D341Med (cell line): ENCODE measurements around the gene LRRTM4.
"Not testable (repeated sequence)": the region's sequence is repeated elsewhere in the genome, so short reads cannot be mapped to it uniquely, and the experiment has no call there.

ENCODE experiments used
- DNase-seq: peaks from one replicate; pipeline ENCODE4 v3.0.0; 2012; ENCODE audit warnings: low spot score

Gene LRRTM4

GRCh38 chr2:77314721-77315120 lies 207.5 kb downstream of the LRRTM4 start:
- peak; percentile 10 for DNase-seq

GRCh38 chr2:77310416-77310815 lies 211.8 kb downstream of the LRRTM4 start:
- no peak for DNase-seq

GRCh38 chr2:77309725-77310124 lies 212.5 kb downstream of the LRRTM4 start:
- DNase-seq: no peak

GRCh38 chr2:77301441-77301840 lies 220.7 kb downstream of the LRRTM4 start:
- DNase-seq: no peak

GRCh38 chr2:77296791-77297190 lies 225.4 kb downstream of the LRRTM4 start:
- no peak for DNase-seq

GRCh38 chr2:77294474-77294873 lies 227.7 kb downstream of the LRRTM4 start:
- DNase-seq: no peak

- no peak for DNase-seq
These were observed 237.8 kb downstream of the LRRTM4 start for GRCh38 chr2:77284353-77284752.

GRCh38 chr2:77271262-77271661 lies 250.9 kb downstream of the LRRTM4 start:
- no peak for DNase-seq

GRCh38 chr2:77270433-77270832 lies 251.7 kb downstream of the LRRTM4 start:
- DNase-seq: no peak

- no peak for DNase-seq
These were observed 253.6 kb downstream of the LRRTM4 start for GRCh38 chr2:77268626-77269025.

- DNase-seq: no peak
These were observed 289.2 kb downstream of the LRRTM4 start for GRCh38 chr2:77232909-77233425.

- DNase-seq: peak; percentile 30
These were observed 293.8 kb downstream of the LRRTM4 start for GRCh38 chr2:77228391-77228790.

- no peak for DNase-seq
These were observed 311.5 kb downstream of the LRRTM4 start for GRCh38 chr2:77210725-77211124.

- DNase-seq: no peak
These were observed 314.8 kb downstream of the LRRTM4 start for GRCh38 chr2:77207331-77207730.

GRCh38 chr2:77201755-77202154 lies 320.4 kb downstream of the LRRTM4 start:
- no peak for DNase-seq

GRCh38 chr2:77199411-77199810 lies 322.8 kb downstream of the LRRTM4 start:
- DNase-seq: no peak

GRCh38 chr2:77193858-77194448 lies 328.2 kb downstream of the LRRTM4 start:
- DNase-seq: no peak

- no peak for DNase-seq
These were observed 329.3 kb downstream of the LRRTM4 start for GRCh38 chr2:77192811-77193289.

GRCh38 chr2:77191665-77192064 lies 330.5 kb downstream of the LRRTM4 start:
- no peak for DNase-seq

- no peak for DNase-seq
These were observed 331.3 kb downstream of the LRRTM4 start for GRCh38 chr2:77190721-77191346.

GRCh38 chr2:77185052-77185451 lies 337.1 kb downstream of the LRRTM4 start:
- DNase-seq: no peak

GRCh38 chr2:77179297-77179696 lies 342.9 kb downstream of the LRRTM4 start:
- no peak for DNase-seq

- DNase-seq: not testable (repeated sequence)
These were observed 346.9 kb downstream of the LRRTM4 start for GRCh38 chr2:77175266-77175780.
